ENCODE data around the gene ZG16B.

GRCh38 chr16:2836646-2837508 lies 6.8 kb downstream of the ZG16B start:
- TF ChIP-seq POLR2A (IDR thresholded peaks at IDR 0.05), result no peak
- TF ChIP-seq CTCF (IDR thresholded peaks at IDR 0.05), result no peak
